ENCODE data around the gene LRRC37A.
"Not testable (repeated sequence)": the region's sequence is repeated elsewhere in the genome, so short reads cannot be mapped to it uniquely, and the experiment has no call there.

LRRC37A gene

GRCh38 chr17:46290906-46291546, 3.9 kb upstream of the LRRC37A start:
- DNase-seq, result not testable (repeated sequence)

GRCh38 chr17:46291618-46292017, 3.3 kb upstream of the LRRC37A start:
- not testable (repeated sequence) for DNase-seq

GRCh38 chr17:46341220-46341619, 46.3 kb downstream of the LRRC37A start:
- DNase-seq, result not testable (repeated sequence)

GRCh38 chr17:46342131-46342530, 47.2 kb downstream of the LRRC37A start:
- DNase-seq, result not testable (repeated sequence)

- DNase-seq, result not testable (repeated sequence)
Observed at GRCh38 chr17:46348345-46348744, 53.4 kb downstream of the LRRC37A start.

GRCh38 chr17:46349060-46349459, 54.1 kb downstream of the LRRC37A start:
- DNase-seq, result not testable (repeated sequence)

GRCh38 chr17:46353856-46354255, 58.9 kb downstream of the LRRC37A start:
- not testable (repeated sequence) for DNase-seq

- not testable (repeated sequence) for DNase-seq
Observed at GRCh38 chr17:46361145-46361735, 66.3 kb downstream of the LRRC37A start.

GRCh38 chr17:46361755-46362154, 66.8 kb downstream of the LRRC37A start, which contains the start of gene ARL17B:
Gene ARL17B (minus strand): TSS chr17:46361766. CDS start chr17:46358397, 3,369 bp downstream.
- DNase-seq, result not testable (repeated sequence)

- not testable (repeated sequence) for DNase-seq
Observed at GRCh38 chr17:46367520-46367919, 72.6 kb downstream of the LRRC37A start.

- DNase-seq, result not testable (repeated sequence)
Observed at GRCh38 chr17:46372236-46373229, 77.6 kb downstream of the LRRC37A start.

- DNase-seq, result not testable (repeated sequence)
Observed at GRCh38 chr17:46373418-46373817, 78.5 kb downstream of the LRRC37A start.

GRCh38 chr17:46383118-46383517, 88.2 kb downstream of the LRRC37A start:
- not testable (repeated sequence) for DNase-seq

- DNase-seq, result not testable (repeated sequence)
Observed at GRCh38 chr17:46385491-46385890, 90.6 kb downstream of the LRRC37A start.
